HepG2 (cell line): ENCODE results near the gene PRSS48. TPM values are rescaled to one million over a fixed set of nuclear protein-coding genes. Genes with fewer than 3 reads are reported as not detected.

Experiments used
- ATAC-seq: fragments of 200-7000 bp; cut with Tn5 transposase; 3 replicates; pipeline ENCODE4 v1.9.1; 2020; ENCODE audit warnings: mild to moderate bottlenecking, moderate library complexity
- BruUV-seq: library from RNA; stranded (reverse); fragments of 400-500 nt; replicated peaks from 2 replicates; lab custom pipeline; 2021; lab: Mats Ljungman, UMichigan
- CTCF ChIA-PET: fragments of 300-600 bp; formaldehyde crosslinking; extraction: SDS; loops from one replicate; lab custom pipeline; 2021; ENCODE audit warnings: low total read pairs, inconsistent platforms, low intra/inter-chr PET ratio; lab: Yijun Ruan, JAX
- POLR2A ChIA-PET: fragments of 350-600 bp; sonication (Branson Sonifier 250); formaldehyde crosslinking; loops from one replicate; lab custom pipeline; 2020; ENCODE audit warnings: antibody characterized with exemption, inconsistent platforms; lab: Yijun Ruan, JAX
- DNase-seq: peaks from one replicate; pipeline ENCODE4 v3.0.0-alpha.2; 2015; ENCODE audit warnings: low spot score
- FAIRE-seq: peaks from 3 replicates; lab custom pipeline; 2011; peaks lifted over from hg19 to GRCh38; lab: Jason Lieb, UNC
- H2AFZ ChIP-seq: one replicate; pipeline ENCODE4 v1.6.1; 2011; ENCODE audit warnings: low read length, inconsistent platforms
- H3K27ac ChIP-seq: fragments of 300-600 bp; 3 replicates; pipeline ENCODE4 v1.8.0; 2011; ENCODE audit warnings: mixed run types, mild to moderate bottlenecking, mixed read lengths, low read length, inconsistent platforms; ENCODE audit not compliant: insufficient read depth; ENCODE audit errors: extremely low read length
- H3K27me3 ChIP-seq, 2 experiments: fragments of 200-600 bp in 1 of 2; 2 replicates in 1 of 2; 3 replicates in 1 of 2; pipeline versions ENCODE4 v1.6.0 to v1.8.0; 2011; ENCODE audit warnings: low read length in 2 of 2, mild to moderate bottlenecking in 2 of 2, moderate library complexity in 2 of 2, inconsistent platforms in 1 of 2; ENCODE audit not compliant: insufficient read depth in 2 of 2, control insufficient read depth in 1 of 2
- H3K36me3 ChIP-seq, 2 experiments: fragments of 200-600 bp in 1 of 2; replicated peaks in 1 of 2; 2 replicates in 1 of 2; 3 replicates in 1 of 2; pipeline versions ENCODE4 v1.5.1 to v1.8.0; 2011; ENCODE audit warnings: low read length in 2 of 2, inconsistent platforms in 1 of 2; ENCODE audit not compliant: insufficient read depth in 2 of 2, control insufficient read depth in 1 of 2
- H3K4me1 ChIP-seq: 2 replicates; pipeline ENCODE4 v1.5.1; 2012; ENCODE audit warnings: low read length, inconsistent platforms; ENCODE audit not compliant: insufficient read depth
- H3K4me2 ChIP-seq: 2 replicates; pipeline ENCODE4 v1.6.0; 2011; ENCODE audit warnings: low read depth, low read length, inconsistent platforms
- H3K4me3 ChIP-seq, 3 experiments: fragments of 200-600 bp in 1 of 3; sonication (generic), shearing (Covaris generic) in 1 of 3; replicated peaks in 1 of 3; 2 replicates each; pipeline ENCODE4 v1.5.1; 2011 to 2016; ENCODE audit warnings: low read length in 3 of 3, inconsistent platforms in 2 of 3, low read depth in 2 of 3, mild to moderate bottlenecking in 2 of 3, control low read depth in 1 of 3, mixed read lengths in 1 of 3; ENCODE audit not compliant: insufficient read depth in 1 of 3
- H3K79me2 ChIP-seq: one replicate; pipeline ENCODE4 v1.6.1; 2011; ENCODE audit warnings: low read length, inconsistent platforms; ENCODE audit not compliant: insufficient read depth
- H3K9ac ChIP-seq: 2 replicates; pipeline ENCODE4 v1.6.0; 2011; ENCODE audit warnings: mild to moderate bottlenecking, low read depth, low read length, inconsistent platforms; ENCODE audit not compliant: insufficient read depth
- H3K9me3 ChIP-seq: 2 replicates; pipeline ENCODE4 v1.5.1; 2012; ENCODE audit warnings: mild to moderate bottlenecking, low read length
- H4K20me1 ChIP-seq: 2 replicates; pipeline ENCODE4 v1.6.0; 2011; ENCODE audit warnings: inconsistent platforms, mild to moderate bottlenecking, low read length, moderate library complexity; ENCODE audit not compliant: insufficient read depth
- ATF4 ChIP-seq, 2 experiments: fragments of 450-650 bp in 1 of 2; sonication (generic) in 1 of 2; formaldehyde crosslinking; IDR thresholded peaks; 2 replicates each; pipeline versions ENCODE4 v1.5.0 to v1.8.0; 2020 to 2022; ENCODE audit warnings: mild to moderate bottlenecking in 1 of 2, missing genetic modification reagents in 1 of 2
- YY1 ChIP-seq: IDR thresholded peaks from 2 replicates; pipeline ENCODE4 v1.6.1; 2011; ENCODE audit warnings: low read length, low read depth, moderate library complexity, mild to moderate bottlenecking; ENCODE audit not compliant: insufficient read depth, insufficient replicate concordance
- ZNF121 ChIP-seq: sonication (generic); formaldehyde crosslinking; IDR thresholded peaks from 2 replicates; pipeline ENCODE4 v1.5.0; 2020; ENCODE audit warnings: mild to moderate bottlenecking, missing genetic modification reagents
- ZNF567 ChIP-seq: sonication (generic); formaldehyde crosslinking; IDR thresholded peaks from 2 replicates; pipeline ENCODE4 v1.8.1; 2023; ENCODE audit warnings: mild to moderate bottlenecking, missing genetic modification reagents, borderline replicate concordance
- ZNF7 ChIP-seq: IDR thresholded peaks from 2 replicates; pipeline ENCODE4 v1.6.1; 2016; ENCODE audit warnings: missing biosample characterization, missing genetic modification reagents
- WGBS: methylation state at CpG from one replicate; pipeline ENCODE4 v1.1.6; 2017; ENCODE audit warnings: low lambda C conversion rate; 5-methylcytosine and 5-hydroxymethylcytosine counted together
- in situ Hi-C: cut with HindIII; loops from 2 replicates; pipeline ENCODE4 v1.10.0; 2017; ENCODE audit warnings: low pct_unique_long_range_greater_than_20kb; ENCODE audit not compliant: extremely low pct_ligation_motif_present
- intact Hi-C: fragments of 100-400 bp; cut with micrococcal nuclease; formaldehyde crosslinking; loops from one replicate; pipeline ENCODE4 v1.10.0; 2022; ENCODE audit not compliant: unreplicated experiment
- polyA plus RNA-seq, 8 experiments: library from polyadenylated mRNA; depleted of rRNA in 3 of 8; stranded (reverse) in 7 of 8; unstranded in 1 of 8; fragments of >200 nt; fragmentation: Illumina TruSeq in 4 of 8; extraction: Trizol in 4 of 8; gene quantifications; 2 replicates each; pipeline versions ENCODE4 v1.2.1 to v1.2.3, GENCODE V29; 2011 to 2016; ENCODE audit warnings: low read depth in 4 of 8, missing spikeins in 1 of 8, mixed read lengths in 1 of 8; ENCODE audit not compliant: insufficient read depth in 1 of 8
- total RNA-seq, 5 experiments: library from RNA; depleted of rRNA; stranded (reverse); fragments of >200 nt; fragmentation: Illumina TruSeq; extraction: Trizol; gene quantifications; 2 replicates each; pipeline ENCODE4 v1.2.3, GENCODE V29; 2016; ENCODE audit warnings: low read depth in 1 of 5
- TF ChIP-seq, protein P1 (sequence below): IDR thresholded peaks from 2 replicates; pipeline ENCODE4 v1.6.1; 2016
- TF ChIP-seq, protein P2 (sequence below): IDR thresholded peaks from 2 replicates; pipeline ENCODE4 v1.6.1; 2018; ENCODE audit warnings: missing genetic modification reagents
- TF ChIP-seq, protein P3 (sequence below): sonication (generic); formaldehyde crosslinking; IDR thresholded peaks from 2 replicates; pipeline ENCODE4 v1.8.0; 2022; ENCODE audit warnings: missing genetic modification reagents, low read depth, mild to moderate bottlenecking, borderline replicate concordance

PRSS48 gene
- total and polyA plus RNA-seq, 2 of the 13 experiments (the other 11 are each of a cell fraction or from before 2014, with no cell fraction given) = not detected

GRCh38 chr4:151291485-151291884 lies 14.5 kb downstream of the PRSS48 start (continued):
- TF ChIP-seq, protein P1, sequence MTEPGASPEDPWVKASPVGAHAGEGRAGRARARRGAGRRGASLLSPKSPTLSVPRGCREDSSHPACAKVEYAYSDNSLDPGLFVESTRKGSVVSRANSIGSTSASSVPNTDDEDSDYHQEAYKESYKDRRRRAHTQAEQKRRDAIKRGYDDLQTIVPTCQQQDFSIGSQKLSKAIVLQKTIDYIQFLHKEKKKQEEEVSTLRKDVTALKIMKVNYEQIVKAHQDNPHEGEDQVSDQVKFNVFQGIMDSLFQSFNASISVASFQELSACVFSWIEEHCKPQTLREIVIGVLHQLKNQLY (CRISPR knock-in tag) = no peak
- TF ChIP-seq YY1 (no peak), ZNF7 (CRISPR knock-in tag) (no peak)
- TF ChIP-seq, protein P2, sequence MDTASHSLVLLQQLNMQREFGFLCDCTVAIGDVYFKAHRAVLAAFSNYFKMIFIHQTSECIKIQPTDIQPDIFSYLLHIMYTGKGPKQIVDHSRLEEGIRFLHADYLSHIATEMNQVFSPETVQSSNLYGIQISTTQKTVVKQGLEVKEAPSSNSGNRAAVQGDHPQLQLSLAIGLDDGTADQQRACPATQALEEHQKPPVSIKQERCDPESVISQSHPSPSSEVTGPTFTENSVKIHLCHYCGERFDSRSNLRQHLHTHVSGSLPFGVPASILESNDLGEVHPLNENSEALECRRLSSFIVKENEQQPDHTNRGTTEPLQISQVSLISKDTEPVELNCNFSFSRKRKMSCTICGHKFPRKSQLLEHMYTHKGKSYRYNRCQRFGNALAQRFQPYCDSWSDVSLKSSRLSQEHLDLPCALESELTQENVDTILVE (CRISPR knock-in tag) = no peak
- TF ChIP-seq, protein P3, sequence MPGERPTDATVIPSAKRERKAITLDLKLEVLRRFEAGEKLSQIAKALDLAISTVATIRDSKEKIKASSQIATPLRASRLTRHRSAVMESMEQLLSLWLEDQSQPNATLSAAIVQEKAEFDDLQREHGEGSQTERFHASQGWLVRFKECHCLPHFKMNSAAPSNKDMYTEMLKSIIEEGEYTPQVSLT (CRISPR knock-in tag) = no peak

GRCh38 chr4:151292038-151292437 lies 15.1 kb downstream of the PRSS48 start:
- peaks cover 69% of the 10 kb centered on the region for H4K20me1 ChIP-seq
- ATAC-seq (no peak), DNase-seq (no peak), FAIRE-seq (no peak)
- H3K27me3 ChIP-seq = no peaks in the 10 kb centered on the region
- intact Hi-C loops = no loop called here
- peaks cover 93% of the 10 kb centered on the region for H3K79me2 ChIP-seq
- in situ Hi-C loops = no loop called here
- H3K36me3 ChIP-seq = peaks cover 7 to 17% of the 10 kb centered on the region in 2 experiments; a peak in 4 of 5 replicates
- H2AFZ ChIP-seq = no peak overlapping the region
- CTCF ChIA-PET = no interaction called here
- TF ChIP-seq ZNF567 (CRISPR knock-in tag) (no peak), ZNF121 (CRISPR knock-in tag) (peak; percentile 85), ATF4 (CRISPR knock-in tag; IDR thresholded peaks at IDR 0.05) (no peak)
- POLR2A ChIA-PET = interaction anchor here (0.7 kb wide), 1 partner anchor 32 kb away, joined by 3 read pairs; no protein-coding TSS in a partner anchor
- no peak overlapping the region for H3K27ac ChIP-seq
- BruUV-seq = no TSS peak
- peaks cover 47% of the 10 kb centered on the region for H3K4me1 ChIP-seq
- no peak overlapping the region for H3K4me2 ChIP-seq
- 93% methylated on average over 2 of the region's 2 CpGs for WGBS
- H3K9me3 ChIP-seq = no peaks in the 10 kb centered on the region
- no peak overlapping the region for H3K4me3 ChIP-seq
- no peak overlapping the region for H3K9ac ChIP-seq
